Activated CD4-positive, alpha-beta T cell treated with anti-CD3 and anti-CD28 coated beads, Interleukin-2, amount 50 U/mL, for 16 hours (primary cell): ENCODE results near the gene PNMA8A.

ENCODE experiments used
- DNase-seq: peaks from one replicate; pipeline ENCODE4 v3.0.0-alpha.2; 2020

Gene PNMA8A

GRCh38 chr19:46426035-46426505 is 45.3 kb downstream of the PNMA8A start:
- no peak for DNase-seq

- no peak for DNase-seq
Observed at GRCh38 chr19:46423188-46423587, 48.2 kb downstream of the PNMA8A start.

- DNase-seq = no peak
Observed at GRCh38 chr19:46422344-46422743, 49.0 kb downstream of the PNMA8A start.

GRCh38 chr19:46420056-46420455 is 51.3 kb downstream of the PNMA8A start:
- DNase-seq = no peak
